MCF 10A (cell line): ENCODE measurements around the gene RELB. TPM values are rescaled to one million over a fixed set of nuclear protein-coding genes. Genes with fewer than 3 reads are reported as not detected.
A peak's percentile ranks its signal among the peaks of the same experiment; 100 is the strongest.

Experiments used
- BruUV-seq: library from RNA; stranded (reverse); fragments of 400-500 nt; replicated peaks from 2 replicates; lab custom pipeline; 2021; lab: Mats Ljungman, UMichigan
- CTCF ChIA-PET: fragments of 300-600 bp; sonication (Branson Sonifier 250); formaldehyde crosslinking; extraction: SDS; loops from one replicate; lab custom pipeline; 2021; ENCODE audit warnings: antibody characterized with exemption, inconsistent platforms; lab: Yijun Ruan, JAX
- POLR2A ChIA-PET: fragments of 300-600, 350-650 bp; sonication (Branson Sonifier 250); formaldehyde crosslinking; extraction: SDS; loops from one replicate; lab custom pipeline; 2020; ENCODE audit warnings: antibody characterized with exemption, inconsistent platforms; lab: Yijun Ruan, JAX
- DNase-seq: peaks from one replicate; pipeline ENCODE4 v3.0.0-alpha.2; 2018; ENCODE audit not compliant: unreplicated experiment
- H3K27ac Mint-ChIP-seq: one replicate; pipeline ENCODE4 v1.8.0; 2022; ENCODE audit warnings: mild to moderate bottlenecking, low read depth, mixed read lengths; ENCODE audit not compliant: unreplicated experiment
- H3K27me3 Mint-ChIP-seq: one replicate; pipeline ENCODE4 v1.8.0; 2022; ENCODE audit warnings: mixed read lengths; ENCODE audit not compliant: insufficient read depth, unreplicated experiment
- H3K36me3 Mint-ChIP-seq: one replicate; pipeline ENCODE4 v1.8.0; 2022; ENCODE audit warnings: mild to moderate bottlenecking, moderate library complexity, mixed read lengths; ENCODE audit not compliant: insufficient read depth, unreplicated experiment
- H3K4me1 Mint-ChIP-seq: one replicate; pipeline ENCODE4 v1.8.0; 2022; ENCODE audit warnings: mixed read lengths; ENCODE audit not compliant: insufficient read depth, unreplicated experiment
- H3K4me3 Mint-ChIP-seq: one replicate; pipeline ENCODE4 v1.8.0; 2022; ENCODE audit warnings: mild to moderate bottlenecking, moderate library complexity, mixed read lengths; ENCODE audit not compliant: unreplicated experiment
- H3K9me3 Mint-ChIP-seq: one replicate; pipeline ENCODE4 v1.8.0; 2022; ENCODE audit warnings: mixed read lengths; ENCODE audit not compliant: unreplicated experiment
- intact Hi-C: fragments of 100-400 bp; cut with micrococcal nuclease; formaldehyde crosslinking; loops from 2 replicates; pipeline ENCODE4 v1.14.1; 2022
- total RNA-seq: library from RNA; stranded (reverse); gene quantifications from 2 replicates; pipeline ENCODE4 v1.2.3, GENCODE V29; 2022
- TF ChIP-seq, protein P1 (sequence below): fragments of 200-600 bp; IDR thresholded peaks from one replicate; pipeline ENCODE4 v1.8.0; 2022; ENCODE audit warnings: antibody characterized with exemption, mild to moderate bottlenecking; ENCODE audit not compliant: unreplicated experiment

The RELB gene
- total RNA-seq, 1 experiment from 2014 or later, result 39.8 TPM

DNA sequence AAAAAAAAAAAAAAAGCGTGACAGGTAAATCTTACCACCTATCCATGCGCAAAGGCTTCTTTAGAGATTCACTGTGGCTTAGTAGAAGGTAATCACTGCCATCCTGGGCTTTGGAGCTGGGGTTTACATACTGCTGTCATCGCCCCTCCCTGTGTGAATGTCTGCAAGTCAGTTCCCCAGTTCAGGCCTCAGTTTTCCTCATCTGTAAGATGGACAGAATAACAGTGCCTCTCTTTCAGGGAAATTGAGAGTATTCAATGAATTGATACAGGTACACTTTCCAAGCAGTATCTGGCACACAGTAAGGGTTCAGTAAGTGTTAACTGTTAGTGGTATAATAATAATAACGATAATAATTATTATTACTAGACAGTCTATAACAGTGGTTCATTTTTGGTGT is 2.2 kb downstream of the RELB start:
- Mint-ChIP-seq H3K9me3 (no peaks in the 10 kb centered on the region), H3K4me3 (no peak overlapping the region), H3K27me3 (no peaks in the 10 kb centered on the region), H3K36me3 (peaks cover 63% of the 10 kb centered on the region), H3K27ac (no peak overlapping the region), H3K4me1 (peaks cover 8% of the 10 kb centered on the region)
- TF ChIP-seq, protein P1, sequence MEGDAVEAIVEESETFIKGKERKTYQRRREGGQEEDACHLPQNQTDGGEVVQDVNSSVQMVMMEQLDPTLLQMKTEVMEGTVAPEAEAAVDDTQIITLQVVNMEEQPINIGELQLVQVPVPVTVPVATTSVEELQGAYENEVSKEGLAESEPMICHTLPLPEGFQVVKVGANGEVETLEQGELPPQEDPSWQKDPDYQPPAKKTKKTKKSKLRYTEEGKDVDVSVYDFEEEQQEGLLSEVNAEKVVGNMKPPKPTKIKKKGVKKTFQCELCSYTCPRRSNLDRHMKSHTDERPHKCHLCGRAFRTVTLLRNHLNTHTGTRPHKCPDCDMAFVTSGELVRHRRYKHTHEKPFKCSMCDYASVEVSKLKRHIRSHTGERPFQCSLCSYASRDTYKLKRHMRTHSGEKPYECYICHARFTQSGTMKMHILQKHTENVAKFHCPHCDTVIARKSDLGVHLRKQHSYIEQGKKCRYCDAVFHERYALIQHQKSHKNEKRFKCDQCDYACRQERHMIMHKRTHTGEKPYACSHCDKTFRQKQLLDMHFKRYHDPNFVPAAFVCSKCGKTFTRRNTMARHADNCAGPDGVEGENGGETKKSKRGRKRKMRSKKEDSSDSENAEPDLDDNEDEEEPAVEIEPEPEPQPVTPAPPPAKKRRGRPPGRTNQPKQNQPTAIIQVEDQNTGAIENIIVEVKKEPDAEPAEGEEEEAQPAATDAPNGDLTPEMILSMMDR, result no peak
- BruUV-seq, result TSS peak; percentile 54
- intact Hi-C loops, result no loop called here
- no peak for DNase-seq
- ChIA-PET POLR2A (no interaction called here), CTCF (interaction anchor here (0.6 kb wide), 1 partner anchor 230 kb away, joined by 5 read pairs; no protein-coding TSS in a partner anchor)

DNA sequence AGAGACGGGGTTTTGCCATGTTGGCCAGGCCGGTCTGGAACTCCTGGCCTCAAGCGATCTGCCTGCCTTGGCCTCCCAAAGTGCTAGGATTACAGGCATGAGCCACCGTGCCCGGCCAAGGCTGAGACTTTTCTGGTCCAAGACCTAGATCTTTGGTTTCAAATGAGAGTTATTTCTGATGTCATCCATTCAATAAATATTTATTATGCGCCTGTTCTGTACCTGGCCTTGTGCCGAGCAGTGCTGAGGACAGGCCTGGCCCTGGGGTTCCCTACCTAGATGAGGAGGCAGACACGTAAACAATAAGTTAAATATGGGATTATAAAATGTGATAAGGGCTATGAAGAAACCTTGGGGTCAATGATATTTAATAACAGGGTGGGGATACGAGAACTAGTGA is 4.5 kb downstream of the RELB start:
- BruUV-seq, result no TSS peak
- Mint-ChIP-seq H3K4me1 (peaks cover 8% of the 10 kb centered on the region), H3K27ac (no peak overlapping the region), H3K4me3 (no peak overlapping the region), H3K36me3 (peaks cover 77% of the 10 kb centered on the region), H3K9me3 (no peaks in the 10 kb centered on the region), H3K27me3 (no peaks in the 10 kb centered on the region)
- intact Hi-C loops, result no loop called here
- TF ChIP-seq, protein P1, result no peak
- ChIA-PET POLR2A (interaction anchor here (1.1 kb wide), 1 partner anchor 33 kb away, joined by 3 read pairs; no protein-coding TSS in a partner anchor), CTCF (no interaction called here)
- no peak for DNase-seq

DNA sequence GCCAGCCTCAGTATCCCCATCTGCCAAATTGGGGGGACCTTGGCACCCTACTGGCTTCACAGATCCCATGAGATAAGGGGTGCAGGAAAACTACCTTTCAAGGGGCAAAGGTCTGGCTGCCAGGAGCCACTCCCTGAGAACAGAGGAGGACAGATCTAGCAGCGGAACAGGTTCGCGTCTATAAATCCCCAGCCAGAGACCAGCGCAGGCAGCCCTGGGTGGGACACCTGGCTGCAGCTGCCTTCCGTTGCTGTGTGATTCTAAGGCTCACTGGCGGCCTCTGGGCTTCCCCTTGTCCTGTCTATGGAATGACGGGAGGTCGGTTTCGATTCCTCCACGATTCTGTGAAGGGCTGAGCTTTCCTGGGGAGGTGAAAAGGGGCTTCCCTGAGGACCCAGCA is 7.3 kb downstream of the RELB start:
- no peaks in the 10 kb centered on the region for H3K4me1 Mint-ChIP-seq
- H3K36me3 Mint-ChIP-seq, result peaks cover 68% of the 10 kb centered on the region
- BruUV-seq, result no TSS peak
- intact Hi-C loops, result no loop called here
- no peak for DNase-seq
- no peak overlapping the region for H3K4me3 Mint-ChIP-seq
- no peaks in the 10 kb centered on the region for H3K27me3 Mint-ChIP-seq
- TF ChIP-seq, protein P1, result no peak
- POLR2A ChIA-PET, result no interaction called here
- no peaks in the 10 kb centered on the region for H3K9me3 Mint-ChIP-seq
- H3K27ac Mint-ChIP-seq, result no peak overlapping the region
- CTCF ChIA-PET, result no interaction called here

DNA sequence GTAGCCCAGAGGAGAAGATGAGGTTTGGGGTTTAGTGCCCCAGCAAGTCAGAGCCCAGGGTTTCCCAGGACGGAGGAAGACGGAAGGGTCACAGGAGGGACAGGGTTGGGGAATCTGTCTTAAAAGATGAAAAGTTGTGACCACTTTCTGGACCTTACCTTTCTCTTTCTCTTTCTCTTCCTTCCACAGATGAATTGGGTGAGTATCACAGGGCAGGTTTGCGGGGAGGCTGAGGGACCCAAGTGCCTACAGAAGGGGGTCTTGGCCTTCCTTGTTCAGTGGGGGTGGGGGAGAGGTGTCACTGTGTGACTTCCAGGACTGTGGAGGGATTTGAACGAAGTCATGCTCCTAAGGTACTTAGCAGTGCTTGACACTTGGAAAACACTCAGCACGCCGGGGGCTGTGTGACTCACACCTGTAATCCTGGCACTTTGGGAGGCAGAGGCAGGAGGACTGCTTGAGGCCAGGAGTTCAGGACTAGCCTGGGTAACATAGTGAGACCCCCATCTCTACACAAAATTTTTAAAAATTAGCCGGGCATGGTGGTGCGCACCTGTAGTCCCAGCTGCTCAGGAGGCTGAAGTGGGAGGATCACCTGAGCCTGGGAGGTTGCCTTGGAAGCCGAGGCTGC is 8.5 kb downstream of the RELB start:
- Mint-ChIP-seq H3K4me3 (no peak overlapping the region), H3K4me1 (no peaks in the 10 kb centered on the region), H3K36me3 (peaks cover 68% of the 10 kb centered on the region), H3K27ac (no peak overlapping the region), H3K9me3 (no peaks in the 10 kb centered on the region), H3K27me3 (no peaks in the 10 kb centered on the region)
- ChIA-PET CTCF (interaction anchor here (0.6 to 0.9 kb wide), 2 partner anchors 50 to 268 kb away, joined by 3 read pairs; no protein-coding TSS in a partner anchor), POLR2A (no interaction called here)
- TF ChIP-seq, protein P1, result no peak
- BruUV-seq, result no TSS peak
- intact Hi-C loops, result no loop called here
- DNase-seq, result peak; percentile 30
